ENCODE measurements around the gene IQCC. TPM values are rescaled to one million over a fixed set of nuclear protein-coding genes. Genes with fewer than 3 reads are reported as not detected.

The IQCC gene
- polyA plus RNA-seq, 1 donor (not counting 4 experiments of a cell fraction or from before 2014, with no cell fraction given), result 1.5 TPM

- Histone ChIP-seq H3K9me3 (ENCODE audit: control insufficient read depth, low read depth, low read length) (no peaks in the 10 kb centered on the region), H3K9me1 (ENCODE audit: control insufficient read depth, extremely low read depth, insufficient read depth, low read length) (no peaks in the 10 kb centered on the region), H3K9ac (ENCODE audit: control insufficient read depth, extremely low read depth, insufficient read depth, low read length) (no peak overlapping the region), H2AFZ (ENCODE audit: control insufficient read depth, low read length) (no peak overlapping the region), H3K4me1 (ENCODE audit: control insufficient read depth, extremely low read depth, insufficient read depth, low read length) (peaks cover 21% of the 10 kb centered on the region), H3K27me3 (ENCODE audit: control insufficient read depth, extremely low read depth, insufficient read depth, low read length) (no peaks in the 10 kb centered on the region), H3K4me3 (ENCODE audit: control insufficient read depth in 2 of 3, extremely low read depth in 1 of 3, insufficient read depth in 2 of 3, low read depth in 1 of 3, low read length in 3 of 3) (no peak overlapping the region), H3K4me2 (ENCODE audit: control insufficient read depth, extremely low read depth, insufficient read depth, low read depth, low read length) (no peak overlapping the region), H4K20me1 (ENCODE audit: control insufficient read depth, extremely low read depth, insufficient read depth, low read length) (no peaks in the 10 kb centered on the region), H3K79me2 (ENCODE audit: control insufficient read depth, insufficient read depth, low read length) (no peaks in the 10 kb centered on the region), H3K36me3 (ENCODE audit: control insufficient read depth in 2 of 2, extremely low read depth in 1 of 2, insufficient read depth in 2 of 2, low read length in 2 of 2) (peaks cover 21 to 25% of the 10 kb centered on the region in 2 experiments), H3K27ac (ENCODE audit: control insufficient read depth, insufficient read depth, low read length) (no peak overlapping the region)
- DNase-seq (ENCODE audit: low read depth, low spot score), result no peak
- no peak for TF ChIP-seq EZH2 (IDR thresholded peaks at IDR 0.05; ENCODE audit: low read length)
- no peak for TF ChIP-seq CTCF (optimal IDR thresholded peaks at IDR 0.05 in 1 of 3, IDR thresholded peaks at IDR 0.05 in 1 of 3, conservative IDR thresholded peaks at IDR 0.05 in 1 of 3; ENCODE audit: extremely low read depth in 1 of 3, insufficient read depth in 2 of 3, low read length in 3 of 3)
- no peak for FAIRE-seq
- dilution Hi-C loops (cut with MboI; ENCODE audit: extremely low pct_ligation_motif_present, low sequenced_read_pairs), result no loop called here
Measured at GRCh38 chr1:32232558-32233304, 27.3 kb downstream of the IQCC start.

- H3K9me3 ChIP-seq (ENCODE audit: control insufficient read depth, low read depth, low read length), result no peaks in the 10 kb centered on the region
- H3K4me2 ChIP-seq (ENCODE audit: control insufficient read depth, extremely low read depth, insufficient read depth, low read depth, low read length), result no peak overlapping the region
- H3K9ac ChIP-seq (ENCODE audit: control insufficient read depth, extremely low read depth, insufficient read depth, low read length), result no peak overlapping the region
- peaks cover 21% of the 10 kb centered on the region for H3K4me1 ChIP-seq (ENCODE audit: control insufficient read depth, extremely low read depth, insufficient read depth, low read length)
- TF ChIP-seq CTCF (optimal IDR thresholded peaks at IDR 0.05 in 1 of 3, IDR thresholded peaks at IDR 0.05 in 1 of 3, conservative IDR thresholded peaks at IDR 0.05 in 1 of 3; ENCODE audit: extremely low read depth in 1 of 3, insufficient read depth in 2 of 3, low read length in 3 of 3) (no peak), EZH2 (IDR thresholded peaks at IDR 0.05; ENCODE audit: low read length) (no peak)
- no peak overlapping the region for H3K4me3 ChIP-seq (ENCODE audit: control insufficient read depth in 2 of 3, extremely low read depth in 1 of 3, insufficient read depth in 2 of 3, low read depth in 1 of 3, low read length in 3 of 3)
- dilution Hi-C loops (cut with MboI; ENCODE audit: extremely low pct_ligation_motif_present, low sequenced_read_pairs), result no loop called here
- DNase-seq (ENCODE audit: low read depth, low spot score) (no peak), FAIRE-seq (no peak)
- H4K20me1 ChIP-seq (ENCODE audit: control insufficient read depth, extremely low read depth, insufficient read depth, low read length), result no peaks in the 10 kb centered on the region
- no peak overlapping the region for H2AFZ ChIP-seq (ENCODE audit: control insufficient read depth, low read length)
- H3K27ac ChIP-seq (ENCODE audit: control insufficient read depth, insufficient read depth, low read length), result no peak overlapping the region
- no peaks in the 10 kb centered on the region for H3K27me3 ChIP-seq (ENCODE audit: control insufficient read depth, extremely low read depth, insufficient read depth, low read length)
- no peaks in the 10 kb centered on the region for H3K79me2 ChIP-seq (ENCODE audit: control insufficient read depth, insufficient read depth, low read length)
- H3K36me3 ChIP-seq (ENCODE audit: control insufficient read depth in 2 of 2, extremely low read depth in 1 of 2, insufficient read depth in 2 of 2, low read length in 2 of 2), result peaks cover 9 to 14% of the 10 kb centered on the region in 2 experiments
- peaks cover 2% of the 10 kb centered on the region for H3K9me1 ChIP-seq (ENCODE audit: control insufficient read depth, extremely low read depth, insufficient read depth, low read length)
Measured at GRCh38 chr1:32234792-32235191, 29.3 kb downstream of the IQCC start.

Data from keratinocyte (primary cell).